HepG2 (cell line): Measurements from ENCODE around the gene LY6G5B. TPM values are rescaled to one million over a fixed set of nuclear protein-coding genes. Genes with fewer than 3 reads are reported as not detected.
A peak's percentile ranks its signal among the peaks of the same experiment; 100 is the strongest.

Source experiments
- BRCA1 ChIP-seq: sonication (generic); formaldehyde crosslinking; IDR thresholded peaks from 2 replicates; pipeline ENCODE4 v1.4.0; 2020; ENCODE audit warnings: missing genetic modification reagents
- FOXO1 ChIP-seq: sonication (generic); formaldehyde crosslinking; IDR thresholded peaks from 2 replicates; pipeline ENCODE4 v1.4.0; 2020; ENCODE audit warnings: missing genetic modification reagents
- GABPA ChIP-seq, 2 experiments: IDR thresholded peaks; 2 replicates each; pipeline ENCODE4 v1.6.1; 2011 to 2016; ENCODE audit warnings: low read depth in 2 of 2, low read length in 1 of 2, missing biosample characterization in 1 of 2, missing genetic modification characterization in 1 of 2
- MZF1 ChIP-seq: sonication (generic); formaldehyde crosslinking; IDR thresholded peaks from 2 replicates; pipeline ENCODE4 v1.8.1; 2023; ENCODE audit warnings: mild to moderate bottlenecking, missing genetic modification reagents, borderline replicate concordance
- SMAD3 ChIP-seq: sonication (generic); formaldehyde crosslinking; IDR thresholded peaks from 2 replicates; pipeline ENCODE4 v1.4.0; 2020; ENCODE audit warnings: missing genetic modification reagents
- SP4 ChIP-seq: sonication (generic); formaldehyde crosslinking; IDR thresholded peaks from 2 replicates; pipeline ENCODE4 v1.8.1; 2023; ENCODE audit warnings: mild to moderate bottlenecking, missing genetic modification reagents
- ZNF143 ChIP-seq: sonication (generic); formaldehyde crosslinking; IDR thresholded peaks from 2 replicates; pipeline ENCODE4 v1.4.0; 2020; ENCODE audit warnings: missing genetic modification reagents
- ZNF235 ChIP-seq: sonication (generic); formaldehyde crosslinking; IDR thresholded peaks from 2 replicates; pipeline ENCODE4 v1.8.1; 2023; ENCODE audit warnings: mild to moderate bottlenecking, missing genetic modification reagents, borderline replicate concordance
- ZNF3 ChIP-seq: IDR thresholded peaks from 2 replicates; pipeline ENCODE4 v1.7.0; 2017; ENCODE audit warnings: inconsistent platforms
- polyA plus RNA-seq, 8 experiments: library from polyadenylated mRNA; depleted of rRNA in 3 of 8; stranded (reverse) in 7 of 8; unstranded in 1 of 8; fragments of >200 nt; fragmentation: Illumina TruSeq in 4 of 8; extraction: Trizol in 4 of 8; gene quantifications; 2 replicates each; pipeline versions ENCODE4 v1.2.1 to v1.2.3, GENCODE V29; 2011 to 2016; ENCODE audit warnings: low read depth in 4 of 8, missing spikeins in 1 of 8, mixed read lengths in 1 of 8; ENCODE audit not compliant: insufficient read depth in 1 of 8
- total RNA-seq, 5 experiments: library from RNA; depleted of rRNA; stranded (reverse); fragments of >200 nt; fragmentation: Illumina TruSeq; extraction: Trizol; gene quantifications; 2 replicates each; pipeline ENCODE4 v1.2.3, GENCODE V29; 2016; ENCODE audit warnings: low read depth in 1 of 5
- TF ChIP-seq, protein P1 (sequence below), 2 experiments: fragments of 450-650 bp in 1 of 2; sonication (generic) in 1 of 2; formaldehyde crosslinking in 1 of 2; IDR thresholded peaks; 2 replicates each; pipeline versions ENCODE4 v1.6.1 to v1.8.0; 2016 to 2022; ENCODE audit warnings: antibody characterized with exemption in 1 of 2, mild to moderate bottlenecking in 1 of 2, missing genetic modification reagents in 1 of 2
- TF ChIP-seq, protein P2 (sequence below): sonication (generic); formaldehyde crosslinking; conservative IDR thresholded peaks from 2 replicates; pipeline ENCODE4 v1.8.1; 2023; ENCODE audit warnings: missing genetic modification reagents
- TF ChIP-seq, protein P3 (sequence below): sonication (generic); formaldehyde crosslinking; IDR thresholded peaks from 2 replicates; pipeline ENCODE4 v1.5.0; 2020; ENCODE audit warnings: missing genetic modification reagents, mild to moderate bottlenecking, borderline replicate concordance
- TF ChIP-seq, protein P4 (sequence below): sonication (generic); formaldehyde crosslinking; IDR thresholded peaks from 2 replicates; pipeline ENCODE4 v1.4.0; 2020; ENCODE audit warnings: missing genetic modification reagents, low read depth, mild to moderate bottlenecking, borderline replicate concordance
- TF ChIP-seq, protein P5 (sequence below): sonication (generic); formaldehyde crosslinking; IDR thresholded peaks from 2 replicates; pipeline ENCODE4 v1.4.0; 2020; ENCODE audit warnings: missing genetic modification reagents

LY6G5B gene
- total and polyA plus RNA-seq, 2 of the 13 experiments (the other 11 are each of a cell fraction or from before 2014, with no cell fraction given) = 7.8 to 15.7 TPM

DNA sequence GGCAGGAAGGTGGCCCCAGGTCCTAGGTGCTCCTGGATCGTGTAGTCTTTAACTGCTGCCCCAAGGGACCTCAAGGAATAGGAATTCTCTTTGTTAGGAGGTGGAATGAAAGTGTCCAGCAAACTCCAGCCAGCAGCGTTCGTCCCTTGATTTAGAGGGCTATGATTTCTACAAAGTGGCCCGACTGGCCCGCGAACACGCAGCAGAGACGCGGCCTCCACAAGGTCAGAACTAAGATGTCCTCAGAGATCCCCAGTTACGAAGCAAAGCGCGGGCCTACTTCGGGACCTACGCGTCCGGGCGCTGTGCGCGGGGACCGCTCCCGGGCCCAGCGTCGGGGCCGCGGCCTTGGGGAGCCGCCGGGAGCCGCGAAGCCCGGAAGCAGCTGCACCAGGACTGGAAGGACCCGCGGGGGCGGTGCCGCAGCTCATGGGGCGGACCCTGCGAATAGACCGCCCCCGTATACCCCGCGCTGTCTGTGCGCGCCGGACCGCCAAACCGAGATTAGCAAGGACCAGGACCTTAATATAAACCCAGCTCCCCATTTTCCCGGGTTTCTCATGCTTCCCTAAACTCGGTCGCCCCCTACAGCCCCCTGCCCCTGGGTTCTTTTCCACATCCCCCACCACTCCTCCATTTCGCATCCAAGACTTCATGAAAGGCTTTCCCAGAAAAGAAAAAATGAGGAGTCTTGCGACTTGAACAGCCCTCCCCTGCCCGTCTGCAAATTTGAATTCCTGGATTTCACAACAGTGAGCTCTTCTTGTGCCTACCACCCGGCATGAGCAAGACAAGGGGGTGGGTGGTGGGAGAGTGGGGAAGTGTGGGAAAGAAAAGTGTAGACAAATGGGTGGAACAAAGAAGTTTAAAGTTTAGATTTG is 9.2 kb upstream of the LY6G5B start, which contains the start of gene C6orf47 (continued):
- TF ChIP-seq, protein P1, sequence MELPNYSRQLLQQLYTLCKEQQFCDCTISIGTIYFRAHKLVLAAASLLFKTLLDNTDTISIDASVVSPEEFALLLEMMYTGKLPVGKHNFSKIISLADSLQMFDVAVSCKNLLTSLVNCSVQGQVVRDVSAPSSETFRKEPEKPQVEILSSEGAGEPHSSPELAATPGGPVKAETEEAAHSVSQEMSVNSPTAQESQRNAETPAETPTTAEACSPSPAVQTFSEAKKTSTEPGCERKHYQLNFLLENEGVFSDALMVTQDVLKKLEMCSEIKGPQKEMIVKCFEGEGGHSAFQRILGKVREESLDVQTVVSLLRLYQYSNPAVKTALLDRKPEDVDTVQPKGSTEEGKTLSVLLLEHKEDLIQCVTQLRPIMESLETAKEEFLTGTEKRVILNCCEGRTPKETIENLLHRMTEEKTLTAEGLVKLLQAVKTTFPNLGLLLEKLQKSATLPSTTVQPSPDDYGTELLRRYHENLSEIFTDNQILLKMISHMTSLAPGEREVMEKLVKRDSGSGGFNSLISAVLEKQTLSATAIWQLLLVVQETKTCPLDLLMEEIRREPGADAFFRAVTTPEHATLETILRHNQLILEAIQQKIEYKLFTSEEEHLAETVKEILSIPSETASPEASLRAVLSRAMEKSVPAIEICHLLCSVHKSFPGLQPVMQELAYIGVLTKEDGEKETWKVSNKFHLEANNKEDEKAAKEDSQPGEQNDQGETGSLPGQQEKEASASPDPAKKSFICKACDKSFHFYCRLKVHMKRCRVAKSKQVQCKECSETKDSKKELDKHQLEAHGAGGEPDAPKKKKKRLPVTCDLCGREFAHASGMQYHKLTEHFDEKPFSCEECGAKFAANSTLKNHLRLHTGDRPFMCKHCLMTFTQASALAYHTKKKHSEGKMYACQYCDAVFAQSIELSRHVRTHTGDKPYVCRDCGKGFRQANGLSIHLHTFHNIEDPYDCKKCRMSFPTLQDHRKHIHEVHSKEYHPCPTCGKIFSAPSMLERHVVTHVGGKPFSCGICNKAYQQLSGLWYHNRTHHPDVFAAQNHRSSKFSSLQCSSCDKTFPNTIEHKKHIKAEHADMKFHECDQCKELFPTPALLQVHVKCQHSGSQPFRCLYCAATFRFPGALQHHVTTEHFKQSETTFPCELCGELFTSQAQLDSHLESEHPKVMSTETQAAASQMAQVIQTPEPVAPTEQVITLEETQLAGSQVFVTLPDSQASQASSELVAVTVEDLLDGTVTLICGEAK (IDR thresholded peaks at IDR 0.05) = no peak
- TF ChIP-seq, protein P1 (CRISPR knock-in tag; IDR thresholded peaks at IDR 0.05) = peak; percentile 84
- TF ChIP-seq ZNF143 (CRISPR knock-in tag) (peak; percentile 58; the same call in 1 of the 2 replicates), MZF1 (CRISPR knock-in tag) (no peak), SP4 (CRISPR knock-in tag) (peak; percentile 94), BRCA1 (CRISPR knock-in tag) (peak; percentile 86), ZNF235 (CRISPR knock-in tag) (no peak), GABPA (IDR thresholded peaks at IDR 0.05; ENCODE audit: low read depth, low read length) (no peak), GABPA (CRISPR knock-in tag; IDR thresholded peaks at IDR 0.05; ENCODE audit: low read depth) (no peak), ZNF3 (CRISPR knock-in tag) (no peak), SMAD3 (CRISPR knock-in tag) (no peak), FOXO1 (CRISPR knock-in tag) (peak; percentile 11; the same call in 1 of the 2 replicates)
- TF ChIP-seq, protein P2, sequence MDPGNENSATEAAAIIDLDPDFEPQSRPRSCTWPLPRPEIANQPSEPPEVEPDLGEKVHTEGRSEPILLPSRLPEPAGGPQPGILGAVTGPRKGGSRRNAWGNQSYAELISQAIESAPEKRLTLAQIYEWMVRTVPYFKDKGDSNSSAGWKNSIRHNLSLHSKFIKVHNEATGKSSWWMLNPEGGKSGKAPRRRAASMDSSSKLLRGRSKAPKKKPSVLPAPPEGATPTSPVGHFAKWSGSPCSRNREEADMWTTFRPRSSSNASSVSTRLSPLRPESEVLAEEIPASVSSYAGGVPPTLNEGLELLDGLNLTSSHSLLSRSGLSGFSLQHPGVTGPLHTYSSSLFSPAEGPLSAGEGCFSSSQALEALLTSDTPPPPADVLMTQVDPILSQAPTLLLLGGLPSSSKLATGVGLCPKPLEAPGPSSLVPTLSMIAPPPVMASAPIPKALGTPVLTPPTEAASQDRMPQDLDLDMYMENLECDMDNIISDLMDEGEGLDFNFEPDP (CRISPR knock-in tag) = 0 out of 2 replicates have a peak, but pooled peaks have one; percentile 93
- TF ChIP-seq, protein P3, sequence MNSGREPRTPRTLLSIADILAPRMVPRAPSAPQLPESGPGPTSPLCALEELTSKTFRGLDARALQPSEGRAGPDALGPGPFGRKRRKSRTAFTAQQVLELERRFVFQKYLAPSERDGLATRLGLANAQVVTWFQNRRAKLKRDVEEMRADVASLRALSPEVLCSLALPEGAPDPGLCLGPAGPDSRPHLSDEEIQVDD (CRISPR knock-in tag) = no peak
- TF ChIP-seq, protein P4, sequence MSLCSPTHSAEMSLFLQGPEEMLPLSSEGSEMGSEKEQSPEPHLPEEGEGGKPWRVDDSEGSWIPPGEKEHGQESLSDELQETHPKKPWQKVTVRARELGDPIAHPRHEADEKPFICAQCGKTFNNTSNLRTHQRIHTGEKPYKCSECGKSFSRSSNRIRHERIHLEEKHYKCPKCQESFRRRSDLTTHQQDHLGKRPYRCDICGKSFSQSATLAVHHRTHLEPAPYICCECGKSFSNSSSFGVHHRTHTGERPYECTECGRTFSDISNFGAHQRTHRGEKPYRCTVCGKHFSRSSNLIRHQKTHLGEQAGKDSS (CRISPR knock-in tag) = peak; percentile 56; the same call in 1 of the 2 replicates
- TF ChIP-seq, protein P5, sequence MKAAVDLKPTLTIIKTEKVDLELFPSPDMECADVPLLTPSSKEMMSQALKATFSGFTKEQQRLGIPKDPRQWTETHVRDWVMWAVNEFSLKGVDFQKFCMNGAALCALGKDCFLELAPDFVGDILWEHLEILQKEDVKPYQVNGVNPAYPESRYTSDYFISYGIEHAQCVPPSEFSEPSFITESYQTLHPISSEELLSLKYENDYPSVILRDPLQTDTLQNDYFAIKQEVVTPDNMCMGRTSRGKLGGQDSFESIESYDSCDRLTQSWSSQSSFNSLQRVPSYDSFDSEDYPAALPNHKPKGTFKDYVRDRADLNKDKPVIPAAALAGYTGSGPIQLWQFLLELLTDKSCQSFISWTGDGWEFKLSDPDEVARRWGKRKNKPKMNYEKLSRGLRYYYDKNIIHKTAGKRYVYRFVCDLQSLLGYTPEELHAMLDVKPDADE = peak; percentile 92; the same call in 1 of the 2 replicates
